T follicular helper cell (primary cell): ENCODE measurements around the gene GRIPAP1.
"Not testable (repeated sequence)": the region's sequence is repeated elsewhere in the genome, so short reads cannot be mapped to it uniquely, and the experiment has no call there.

Experiments used
- DNase-seq: peaks from one replicate; pipeline ENCODE4 v3.0.0-alpha.2; 2020; ENCODE audit warnings: low read depth

The GRIPAP1 gene

GRCh38 chrX:48996969-48997368 is 5.1 kb downstream of the GRIPAP1 start:
- no peak for DNase-seq

GRCh38 chrX:48992341-48992740 is 9.7 kb downstream of the GRIPAP1 start:
- no peak for DNase-seq

- no peak for DNase-seq
Observed at GRCh38 chrX:48989483-48989882, 12.6 kb downstream of the GRIPAP1 start.

GRCh38 chrX:48983896-48984295 is 18.2 kb downstream of the GRIPAP1 start:
- DNase-seq = no peak

GRCh38 chrX:48983081-48983480 is 19.0 kb downstream of the GRIPAP1 start:
- DNase-seq = no peak

GRCh38 chrX:48981178-48981577 is 20.9 kb downstream of the GRIPAP1 start:
- no peak for DNase-seq

GRCh38 chrX:48980341-48980740 is 21.7 kb downstream of the GRIPAP1 start:
- not testable (repeated sequence) for DNase-seq

- DNase-seq = no peak
Observed at GRCh38 chrX:48978226-48978625, 23.8 kb downstream of the GRIPAP1 start.

- no peak for DNase-seq
Observed at GRCh38 chrX:48976086-48976485, 26.0 kb downstream of the GRIPAP1 start.

GRCh38 chrX:48975541-48975940 is 26.5 kb downstream of the GRIPAP1 start:
- DNase-seq = no peak

GRCh38 chrX:48975041-48975440 is 27.0 kb downstream of the GRIPAP1 start:
- DNase-seq = no peak

GRCh38 chrX:48974574-48974973 is 27.5 kb downstream of the GRIPAP1 start:
- DNase-seq = no peak

GRCh38 chrX:48974033-48974432 is 28.0 kb downstream of the GRIPAP1 start:
- DNase-seq = no peak

- no peak for DNase-seq
Observed at GRCh38 chrX:48972220-48973164, 29.6 kb downstream of the GRIPAP1 start.

- no peak for DNase-seq
Observed at GRCh38 chrX:48971249-48972219, 30.5 kb downstream of the GRIPAP1 start, which contains the start of gene KCND1. TSS of gene KCND1 (minus strand) at chrX:48971844. CDS start at chrX:48970271, 1,573 bp downstream.

- DNase-seq = no peak
Observed at GRCh38 chrX:48969471-48969870, 32.6 kb downstream of the GRIPAP1 start.

- no peak for DNase-seq
Observed at GRCh38 chrX:48968377-48968776, 33.7 kb downstream of the GRIPAP1 start.

- DNase-seq = no peak
Observed at GRCh38 chrX:48966796-48967579, 35.1 kb downstream of the GRIPAP1 start.

GRCh38 chrX:48965959-48966358 is 36.1 kb downstream of the GRIPAP1 start:
- DNase-seq = no peak

- no peak for DNase-seq
Observed at GRCh38 chrX:48961585-48962091, 40.4 kb downstream of the GRIPAP1 start.

GRCh38 chrX:48960291-48960690 is 41.8 kb downstream of the GRIPAP1 start:
- no peak for DNase-seq
